CD14-positive monocyte (primary cell): ENCODE data around the gene CAMTA1. TPM values are rescaled to one million over a fixed set of nuclear protein-coding genes. Genes with fewer than 3 reads are reported as not detected.

Source experiments
- DNase-seq, 3 donors: peaks; one replicate each; pipeline ENCODE4 v3.0.0-alpha.2; 2011 to 2022
- H2AFZ ChIP-seq: 2 replicates; pipeline ENCODE4 v1.6.0; 2012; ENCODE audit warnings: mild to moderate bottlenecking, low read depth, low read length, inconsistent platforms; ENCODE audit not compliant: insufficient read depth, poor library complexity, severe bottlenecking
- H3K27ac ChIP-seq, 2 donors: 1 replicate in 1 of 2; 2 replicates in 1 of 2; pipeline ENCODE4 v1.5.1; 2012 to 2013; ENCODE audit warnings: low read length in 2 of 2, control low read depth in 1 of 2, inconsistent platforms in 1 of 2, low read depth in 1 of 2, mild to moderate bottlenecking in 1 of 2
- H3K27me3 ChIP-seq, 2 donors: one replicate each; pipeline versions ENCODE4 v1.6.0 to v1.6.1; 2011 to 2013; ENCODE audit warnings: low read length in 2 of 2; ENCODE audit not compliant: control insufficient read depth in 2 of 2, insufficient read depth in 2 of 2
- H3K36me3 ChIP-seq, 2 donors: replicated peaks in 1 of 2; 1 replicate in 1 of 2; 2 replicates in 1 of 2; pipeline versions ENCODE4 v1.5.1 to v1.6.1; 2012 to 2013; ENCODE audit warnings: low read length in 2 of 2, control low read depth in 1 of 2, inconsistent platforms in 1 of 2, mild to moderate bottlenecking in 1 of 2; ENCODE audit not compliant: insufficient read depth in 2 of 2, control insufficient read depth in 1 of 2
- H3K4me1 ChIP-seq, 2 donors: 1 replicate in 1 of 2; 2 replicates in 1 of 2; pipeline versions ENCODE4 v1.5.1 to v1.6.1; 2012 to 2013; ENCODE audit warnings: low read length in 2 of 2, control low read depth in 1 of 2, inconsistent platforms in 1 of 2, mild to moderate bottlenecking in 1 of 2, moderate library complexity in 1 of 2; ENCODE audit not compliant: insufficient read depth in 2 of 2, control insufficient read depth in 1 of 2
- H3K4me2 ChIP-seq: replicated peaks from 2 replicates; pipeline ENCODE3; 2012; ENCODE audit warnings: low read length, moderate library complexity, mild to moderate bottlenecking; ENCODE audit not compliant: poor library complexity, severe bottlenecking; ENCODE audit errors: extremely low read depth
- H3K4me3 ChIP-seq, 3 experiments: fragments of 200-600 bp in 1 of 3; sonication (generic) in 1 of 3; replicated peaks in 1 of 3; 1 replicate in 2 of 3; 2 replicates in 1 of 3; pipeline ENCODE4 v1.5.1; 2011 to 2013; ENCODE audit warnings: low read length in 3 of 3, mild to moderate bottlenecking in 3 of 3, control low read depth in 2 of 3, low read depth in 2 of 3, inconsistent platforms in 1 of 3, moderate library complexity in 1 of 3
- H3K79me2 ChIP-seq: 2 replicates; pipeline ENCODE4 v1.6.0; 2012; ENCODE audit warnings: mild to moderate bottlenecking, control low read depth, inconsistent platforms, low read length, moderate library complexity; ENCODE audit not compliant: insufficient read depth
- H3K9ac ChIP-seq: 2 replicates; pipeline ENCODE4 v1.6.0; 2017; ENCODE audit warnings: low read length, mild to moderate bottlenecking; ENCODE audit not compliant: insufficient read depth, poor library complexity, severe bottlenecking
- H3K9me3 ChIP-seq, 2 donors: replicated peaks in 1 of 2; 1 replicate in 1 of 2; 2 replicates in 1 of 2; pipeline versions ENCODE4 v1.5.1 to v1.6.1; 2012 to 2013; ENCODE audit warnings: low read length in 2 of 2, control low read depth in 1 of 2; ENCODE audit not compliant: control insufficient read depth in 1 of 2, insufficient read depth in 1 of 2
- H4K20me1 ChIP-seq: 2 replicates; pipeline ENCODE4 v1.6.0; 2012; ENCODE audit warnings: mild to moderate bottlenecking, low read length, control low read depth, moderate library complexity; ENCODE audit not compliant: insufficient read depth
- H3K27ac Mint-ChIP-seq, 7 donors: one replicate each; pipeline ENCODE4 v1.8.0; 2020; ENCODE audit warnings: mild to moderate bottlenecking in 7 of 7, mixed read lengths in 7 of 7, moderate library complexity in 6 of 7, inconsistent platforms in 2 of 7
- H3K27me3 Mint-ChIP-seq, 3 donors: one replicate each; pipeline ENCODE4 v1.8.0; 2021 to 2022; ENCODE audit warnings: low read depth in 3 of 3, mild to moderate bottlenecking in 3 of 3, mixed read lengths in 3 of 3, moderate library complexity in 3 of 3, inconsistent platforms in 1 of 3
- H3K36me3 Mint-ChIP-seq, 2 donors: one replicate each; pipeline ENCODE4 v1.8.0; 2020; ENCODE audit warnings: mixed read lengths in 2 of 2, inconsistent platforms in 1 of 2, mild to moderate bottlenecking in 1 of 2
- H3K4me1 Mint-ChIP-seq: one replicate; pipeline ENCODE4 v1.8.0; 2020; ENCODE audit warnings: mild to moderate bottlenecking, mixed read lengths
- H3K4me3 Mint-ChIP-seq, 2 donors: one replicate each; pipeline ENCODE4 v1.8.0; 2020; ENCODE audit warnings: mild to moderate bottlenecking in 2 of 2, mixed read lengths in 2 of 2, moderate library complexity in 1 of 2
- H3K9me3 Mint-ChIP-seq, 7 donors: one replicate each; pipeline ENCODE4 v1.8.0; 2020 to 2022; ENCODE audit warnings: mixed read lengths in 7 of 7, mild to moderate bottlenecking in 6 of 7, moderate library complexity in 6 of 7, inconsistent platforms in 2 of 7
- WGBS: methylation state at CpG from one replicate; pipeline ENCODE4 v1.1.5; 2013; ENCODE audit warnings: missing lambda C conversion rate; ENCODE audit not compliant: insufficient coverage; 5-methylcytosine and 5-hydroxymethylcytosine counted together
- intact Hi-C, 2 donors: fragments of 100-400 bp; cut with micrococcal nuclease; formaldehyde crosslinking; loops; one replicate each; pipeline versions ENCODE4 v1.15.0 to v1.15.1; 2023
- polyA plus RNA-seq, 3 donors: library from polyadenylated mRNA; depleted of rRNA in 1 of 3; unstranded in 2 of 3; stranded (reverse) in 1 of 3; fragments of 300-500 nt in 2 of 3; fragments of >200 nt in 1 of 3; fragmentation: Illumina TruSeq in 2 of 3; gene quantifications; 1 replicate in 2 of 3; 2 replicates in 1 of 3; pipeline ENCODE4 v1.2.3, GENCODE V29; 2012 to 2021
- TF ChIP-seq, protein P1 (sequence below): fragments of 200-600 bp; IDR thresholded peaks from one replicate; pipeline ENCODE4 v1.8.0; 2022; ENCODE audit warnings: antibody characterized with exemption, mild to moderate bottlenecking

Gene CAMTA1
- polyA plus RNA-seq, 3 donors = 52.0 to 89.6 (median 78.3) TPM

- peaks cover 29 to 42% of the 10 kb centered on the region in 2 donors for H3K36me3 Mint-ChIP-seq
- Histone ChIP-seq H3K79me2 (peaks cover 87% of the 10 kb centered on the region), H4K20me1 (peaks cover 72% of the 10 kb centered on the region), H3K4me3 (no peak overlapping the region), H3K9ac (no peak overlapping the region), H3K4me2 (no peak overlapping the region), H3K36me3 (peaks cover 13 to 26% of the 10 kb centered on the region in 2 donors), H3K27ac (no peak overlapping the region), H3K4me1 (no peaks in the 10 kb centered on the region), H2AFZ (no peak overlapping the region), H3K27me3 (no peaks in the 10 kb centered on the region), H3K9me3 (no peaks in the 10 kb centered on the region)
- H3K4me3 Mint-ChIP-seq = no peak overlapping the region
- TF ChIP-seq, protein P1, sequence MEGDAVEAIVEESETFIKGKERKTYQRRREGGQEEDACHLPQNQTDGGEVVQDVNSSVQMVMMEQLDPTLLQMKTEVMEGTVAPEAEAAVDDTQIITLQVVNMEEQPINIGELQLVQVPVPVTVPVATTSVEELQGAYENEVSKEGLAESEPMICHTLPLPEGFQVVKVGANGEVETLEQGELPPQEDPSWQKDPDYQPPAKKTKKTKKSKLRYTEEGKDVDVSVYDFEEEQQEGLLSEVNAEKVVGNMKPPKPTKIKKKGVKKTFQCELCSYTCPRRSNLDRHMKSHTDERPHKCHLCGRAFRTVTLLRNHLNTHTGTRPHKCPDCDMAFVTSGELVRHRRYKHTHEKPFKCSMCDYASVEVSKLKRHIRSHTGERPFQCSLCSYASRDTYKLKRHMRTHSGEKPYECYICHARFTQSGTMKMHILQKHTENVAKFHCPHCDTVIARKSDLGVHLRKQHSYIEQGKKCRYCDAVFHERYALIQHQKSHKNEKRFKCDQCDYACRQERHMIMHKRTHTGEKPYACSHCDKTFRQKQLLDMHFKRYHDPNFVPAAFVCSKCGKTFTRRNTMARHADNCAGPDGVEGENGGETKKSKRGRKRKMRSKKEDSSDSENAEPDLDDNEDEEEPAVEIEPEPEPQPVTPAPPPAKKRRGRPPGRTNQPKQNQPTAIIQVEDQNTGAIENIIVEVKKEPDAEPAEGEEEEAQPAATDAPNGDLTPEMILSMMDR = peak; percentile 35
- DNase-seq = no peak
- H3K27me3 Mint-ChIP-seq = no peaks in the 10 kb centered on the region
- H3K27ac Mint-ChIP-seq = no peak overlapping the region
- no CpG with 5 or more reads among the region's 2 CpGs for WGBS
- intact Hi-C loops = loop anchor here (10.0 kb wide), 3 partner anchors 91 to 281 kb away; no protein-coding TSS in a partner anchor
- H3K4me1 Mint-ChIP-seq = peaks cover 12% of the 10 kb centered on the region
- H3K9me3 Mint-ChIP-seq = peaks cover 0 to 3% (median 0%) of the 10 kb centered on the region in 7 donors
Measured at GRCh38 chr1:6794164-6794563, 8.9 kb downstream of the CAMTA1 start.

GRCh38 chr1:6795203-6795602, 9.9 kb downstream of the CAMTA1 start:
- Mint-ChIP-seq H3K4me3 (no peak overlapping the region), H3K27ac (peak overlapping the region in 2 of 7 donors; percentile 55 to 63), H3K4me1 (peaks cover 7% of the 10 kb centered on the region), H3K27me3 (no peaks in the 10 kb centered on the region), H3K36me3 (peaks cover 29 to 42% of the 10 kb centered on the region in 2 donors), H3K9me3 (peaks cover 0 to 3% (median 0%) of the 10 kb centered on the region in 7 donors)
- peaks cover 67% of the 10 kb centered on the region for H4K20me1 ChIP-seq
- H3K9ac ChIP-seq = no peak overlapping the region
- H3K27me3 ChIP-seq = no peaks in the 10 kb centered on the region
- peaks cover 14 to 26% of the 10 kb centered on the region in 2 donors for H3K36me3 ChIP-seq
- intact Hi-C loops = loop anchor here (10.0 kb wide), 3 partner anchors 90 to 280 kb away; no protein-coding TSS in a partner anchor
- H3K4me3 ChIP-seq = no peak overlapping the region
- WGBS = 100% methylated on average over 1 of the region's 4 CpGs
- TF ChIP-seq, protein P1 = no peak
- DNase-seq = no peak
- H3K4me2 ChIP-seq = no peak overlapping the region
- H2AFZ ChIP-seq = no peak overlapping the region
- peaks cover 86% of the 10 kb centered on the region for H3K79me2 ChIP-seq
- H3K9me3 ChIP-seq = no peaks in the 10 kb centered on the region
- H3K27ac ChIP-seq = no peak overlapping the region
- peaks cover 3 to 5% of the 10 kb centered on the region in 2 donors for H3K4me1 ChIP-seq
